HCT116 (cell line): Measurements from ENCODE around the gene WDR90. TPM values are rescaled to one million over a fixed set of nuclear protein-coding genes. Genes with fewer than 3 reads are reported as not detected.
A peak's percentile ranks its signal among the peaks of the same experiment; 100 is the strongest.

Source experiments
- ATAC-seq: fragments of 200-7000 bp; cut with Tn5 transposase; 2 replicates; pipeline ENCODE4 v1.9.1; 2020; ENCODE audit warnings: mild to moderate bottlenecking, moderate library complexity
- BruUV-seq: library from RNA; stranded (reverse); fragments of 400-500 nt; replicated peaks from 2 replicates; lab custom pipeline; 2021; lab: Mats Ljungman, UMichigan
- CTCF ChIA-PET: fragments of 300-600 bp; sonication (Branson Sonifier 250); formaldehyde crosslinking; loops from one replicate; lab custom pipeline; 2021; ENCODE audit warnings: antibody characterized with exemption; lab: Charles Lee
- POLR2A ChIA-PET: fragments of 300-600, 350-600 bp; sonication (Branson Sonifier 250); formaldehyde crosslinking; loops from one replicate; lab custom pipeline; 2021; ENCODE audit warnings: antibody characterized with exemption; lab: Charles Lee
- RAD21 ChIA-PET, 2 experiments: fragments of 300-600 bp; sonication (Branson Sonifier 250); formaldehyde crosslinking; loops; one replicate each; lab custom pipeline; 2023; ENCODE audit warnings: low total read pairs in 2 of 2; ENCODE audit not compliant: uncharacterized antibody in 2 of 2, unreplicated experiment in 2 of 2, low non-redundant PET in 1 of 2; lab: Charles Lee
- DNase-seq: peaks from one replicate; pipeline ENCODE4 v3.0.0-alpha.2; 2010; ENCODE audit warnings: low read depth, low spot score
- H2AFZ ChIP-seq: fragments of 200-600 bp; shearing (Covaris generic), sonication (generic); 2 replicates; pipeline ENCODE4 v1.6.1; 2017; ENCODE audit warnings: low read depth, mixed run types, mixed read lengths, antibody characterized with exemption, low read length; ENCODE audit not compliant: poor library complexity, severe bottlenecking
- H3K27ac ChIP-seq: 2 replicates; pipeline ENCODE4 v1.5.1; 2012; ENCODE audit warnings: low read depth, low read length
- H3K27me3 ChIP-seq: fragments of 200-600 bp; sonication (generic); 2 replicates; pipeline ENCODE4 v1.6.1; 2016; ENCODE audit warnings: mixed run types, low read length, mixed read lengths; ENCODE audit not compliant: insufficient read depth
- H3K36me3 ChIP-seq, 2 experiments: fragments of 200-500 bp in 1 of 2; fragments of 200-600 bp in 1 of 2; sonication (Bioruptor generic) in 1 of 2; sonication (generic) in 1 of 2; 2 replicates each; pipeline versions ENCODE4 v1.5.1 to v1.6.1; 2014 to 2016; ENCODE audit warnings: low read length in 2 of 2, inconsistent platforms in 1 of 2, mixed read lengths in 1 of 2, mixed run types in 1 of 2; ENCODE audit not compliant: insufficient read depth in 2 of 2, control insufficient read depth in 1 of 2
- H3K4me1 ChIP-seq, 2 experiments: fragments of 200-600 bp in 1 of 2; sonication (generic) in 1 of 2; 2 replicates each; pipeline versions ENCODE4 v1.5.1 to v1.6.1; 2012 to 2017; ENCODE audit warnings: low read length in 2 of 2, inconsistent platforms in 1 of 2, mild to moderate bottlenecking in 1 of 2, mixed read lengths in 1 of 2, mixed run types in 1 of 2, moderate library complexity in 1 of 2; ENCODE audit not compliant: insufficient read depth in 2 of 2, control insufficient read depth in 1 of 2
- H3K4me2 ChIP-seq: fragments of 200-600 bp; sonication (generic); 2 replicates; pipeline ENCODE4 v1.6.1; 2017; ENCODE audit warnings: mixed run types, low read length, mixed read lengths
- H3K4me3 ChIP-seq, 2 experiments: fragments of 200-600 bp in 1 of 2; sonication (generic) in 1 of 2; replicated peaks in 1 of 2; 2 replicates each; pipeline ENCODE4 v1.5.1; 2011 to 2016; ENCODE audit warnings: low read length in 2 of 2, control low read depth in 1 of 2, low read depth in 1 of 2, mild to moderate bottlenecking in 1 of 2, mixed read lengths in 1 of 2, mixed run types in 1 of 2
- H3K79me2 ChIP-seq: fragments of 200-600 bp; sonication (generic); 2 replicates; pipeline ENCODE4 v1.6.1; 2017; ENCODE audit warnings: mild to moderate bottlenecking, mixed run types, low read length, moderate library complexity, mixed read lengths; ENCODE audit not compliant: insufficient read depth
- H3K9ac ChIP-seq: fragments of 200-600 bp; sonication (generic); 2 replicates; pipeline ENCODE4 v1.6.1; 2016; ENCODE audit warnings: low read length, mixed read lengths
- H3K9me2 ChIP-seq: fragments of 200-600 bp; sonication (generic), shearing (Covaris generic); 2 replicates; pipeline ENCODE4 v1.6.1; 2017; ENCODE audit warnings: mixed run types, mild to moderate bottlenecking, moderate library complexity; ENCODE audit not compliant: insufficient read depth
- H3K9me3 ChIP-seq, 2 experiments: fragments of 200-500 bp in 1 of 2; fragments of 200-600 bp in 1 of 2; sonication (Bioruptor generic) in 1 of 2; sonication (generic) in 1 of 2; 2 replicates each; pipeline ENCODE4 v1.6.1; 2014 to 2017; ENCODE audit warnings: low read length in 2 of 2, mixed read lengths in 2 of 2, inconsistent platforms in 1 of 2, low read depth in 1 of 2, mild to moderate bottlenecking in 1 of 2, mixed run types in 1 of 2, moderate library complexity in 1 of 2; ENCODE audit not compliant: control insufficient read depth in 1 of 2, insufficient read depth in 1 of 2
- H4K20me1 ChIP-seq: fragments of 200-600 bp; sonication (generic), shearing (Covaris generic); 2 replicates; pipeline ENCODE4 v1.6.1; 2017; ENCODE audit warnings: mixed run types, mild to moderate bottlenecking, moderate library complexity; ENCODE audit not compliant: insufficient read depth
- CTCF ChIP-seq, 3 experiments: fragments of 200-600 bp in 1 of 3; sonication (generic) in 1 of 3; IDR thresholded peaks in 2 of 3; conservative IDR thresholded peaks in 1 of 3; 2 replicates each; pipeline ENCODE4 v1.5.1; 2012 to 2017; ENCODE audit warnings: low read depth in 2 of 3, low read length in 2 of 3, antibody characterized with exemption in 1 of 3, borderline replicate concordance in 1 of 3, control low read depth in 1 of 3, mild to moderate bottlenecking in 1 of 3, mixed read lengths in 1 of 3, mixed run types in 1 of 3, moderate library complexity in 1 of 3; ENCODE audit not compliant: insufficient read depth in 1 of 3
- EZH2phosphoT487 ChIP-seq: fragments of 200-600 bp; IDR thresholded peaks from 2 replicates; pipeline ENCODE4 v1.6.1; 2018; ENCODE audit warnings: antibody characterized with exemption, borderline replicate concordance
- MAX ChIP-seq: IDR thresholded peaks from 2 replicates; pipeline ENCODE4 v1.6.1; 2012
- POLR2AphosphoS5 ChIP-seq: IDR thresholded peaks from 2 replicates; pipeline ENCODE4 v1.6.1; 2011; ENCODE audit warnings: mild to moderate bottlenecking, low read depth, low read length, moderate library complexity
- RAD21 ChIP-seq: IDR thresholded peaks from 2 replicates; pipeline ENCODE4 v1.6.1; 2012; ENCODE audit warnings: low read depth, mild to moderate bottlenecking
- YY1 ChIP-seq: IDR thresholded peaks from 2 replicates; pipeline ENCODE4 v1.6.1; 2011; ENCODE audit warnings: low read length, low read depth, moderate library complexity, mild to moderate bottlenecking; ENCODE audit not compliant: insufficient replicate concordance; ENCODE audit errors: extremely low read depth
- ZFX ChIP-seq: fragments of 450-650 bp; IDR thresholded peaks from 2 replicates; pipeline ENCODE4 v1.6.1; 2017
- intact Hi-C: fragments of 100-400 bp; cut with micrococcal nuclease; formaldehyde crosslinking; loops from 2 replicates; pipeline ENCODE4 v1.10.0; 2022
- total RNA-seq: library from RNA; stranded (reverse); gene quantifications from one replicate; pipeline ENCODE4 v1.2.1, GENCODE V29; 2021; ENCODE audit not compliant: unreplicated experiment

The WDR90 gene
- total RNA-seq, 1 experiment from 2014 or later, result 73.7 TPM

- H2AFZ ChIP-seq, result no peak overlapping the region
- TF ChIP-seq POLR2AphosphoS5 (no peak), ZFX (no peak), MAX (no peak), YY1 (no peak), EZH2phosphoT487 (no peak)
- TF ChIP-seq, all 23 proteins: peak for 0
- no peak overlapping the region for H3K27ac ChIP-seq
- H3K9ac ChIP-seq, result no peak overlapping the region
- H3K4me1 ChIP-seq, result peaks cover 10 to 52% of the 10 kb centered on the region in 2 experiments
- H4K20me1 ChIP-seq, result no peaks in the 10 kb centered on the region
- no peak overlapping the region for H3K4me2 ChIP-seq
- H3K27me3 ChIP-seq, result no peaks in the 10 kb centered on the region
- ChIA-PET POLR2A (no interaction called here), RAD21 (no interaction called here), CTCF (no interaction called here)
- no peaks in the 10 kb centered on the region for H3K9me2 ChIP-seq
- no peaks in the 10 kb centered on the region for H3K36me3 ChIP-seq
- no peak overlapping the region for H3K4me3 ChIP-seq
- intact Hi-C loops, result no loop called here
- no peak for ATAC-seq
- peaks cover 11% of the 10 kb centered on the region for H3K79me2 ChIP-seq
- DNase-seq, result no peak
- no TSS peak for BruUV-seq
- no peaks in the 10 kb centered on the region for H3K9me3 ChIP-seq
These were observed 59.8 kb downstream of the WDR90 start for GRCh38 chr16:708959-709358.

DNA sequence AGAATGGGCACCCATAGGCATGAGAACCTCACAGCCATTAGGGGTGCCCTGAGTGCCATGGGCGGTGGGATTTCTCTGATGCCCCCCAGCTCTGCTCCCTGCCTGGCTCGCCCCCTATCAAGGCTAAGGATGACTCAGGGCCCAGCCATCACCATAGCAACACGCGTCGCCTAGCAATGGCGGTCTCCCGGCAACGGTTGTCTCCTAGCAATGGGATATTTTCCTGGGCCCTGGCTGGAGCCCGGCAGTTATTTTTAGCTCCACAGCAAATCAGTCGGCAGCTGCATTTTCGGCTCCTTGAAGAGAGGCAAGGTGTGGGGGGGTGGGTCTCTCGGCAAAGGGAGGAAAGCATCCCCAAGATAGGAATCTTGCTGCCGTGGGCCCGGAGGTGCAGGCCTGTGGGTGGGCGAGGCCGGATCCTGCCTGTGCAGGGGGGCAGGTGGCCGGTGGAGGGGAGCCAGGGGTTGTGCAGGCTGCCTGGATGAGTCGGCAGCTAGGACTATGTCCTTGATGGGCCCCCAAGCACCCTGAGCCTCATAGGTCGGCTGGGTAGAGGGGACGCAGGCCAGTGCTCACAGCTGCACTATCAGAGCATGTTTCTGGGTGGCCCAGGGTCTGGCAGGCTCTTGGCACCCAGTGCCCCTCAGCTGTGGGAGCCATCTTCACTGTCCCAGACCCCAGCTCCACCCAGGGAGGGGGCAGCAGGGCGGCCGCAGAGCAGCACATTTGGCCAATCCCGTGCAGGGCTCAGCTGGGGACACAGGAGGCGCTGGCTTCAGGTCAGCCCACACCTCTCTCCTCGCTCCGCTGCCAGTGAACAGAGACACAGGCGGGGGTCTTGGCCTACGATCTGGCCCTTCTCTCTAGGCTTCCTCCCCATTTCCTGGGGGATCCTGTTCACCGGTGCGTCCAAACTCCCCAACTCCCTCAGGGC lies 60.7 kb downstream of the WDR90 start:
- H3K4me1 ChIP-seq, result peaks cover 17 to 54% of the 10 kb centered on the region in 2 experiments
- no peaks in the 10 kb centered on the region for H3K36me3 ChIP-seq
- no peak for ATAC-seq
- intact Hi-C loops, result loop anchor here (5.0 kb wide), 2 partner anchors 167 to 347 kb away; no protein-coding TSS in a partner anchor
- peaks cover 2% of the 10 kb centered on the region for H3K79me2 ChIP-seq
- H3K9me3 ChIP-seq, result no peaks in the 10 kb centered on the region
- no peaks in the 10 kb centered on the region for H4K20me1 ChIP-seq
- H3K27ac ChIP-seq, result no peak overlapping the region
- no peak for TF ChIP-seq RAD21
- 0 out of 6 replicates have a peak, but pooled peaks of 1 of the 3 experiments have one; percentile 11 for TF ChIP-seq CTCF (IDR thresholded peaks at IDR 0.05 in 2 of 3, conservative IDR thresholded peaks at IDR 0.05 in 1 of 3; ENCODE audit: borderline replicate concordance in 1 of 3, insufficient read depth in 1 of 3, low read depth in 2 of 3, low read length in 2 of 3)
- no peak for DNase-seq
- POLR2A ChIA-PET, result no interaction called here
- H2AFZ ChIP-seq, result no peak overlapping the region
- H3K9me2 ChIP-seq, result no peaks in the 10 kb centered on the region
- RAD21 ChIA-PET, result no interaction called here
- no peak overlapping the region for H3K9ac ChIP-seq
- H3K4me2 ChIP-seq, result peak overlapping the region; percentile 17; the same call in 1 of the 2 replicates
- CTCF ChIA-PET, result interaction anchor here (1.5 kb wide), 1 partner anchor 18 kb away, joined by 3 read pairs; no protein-coding TSS in a partner anchor
- no peaks in the 10 kb centered on the region for H3K27me3 ChIP-seq
- H3K4me3 ChIP-seq, result no peak overlapping the region
- no TSS peak for BruUV-seq
